BLaER1 treated with 17β-estradiol and CSF1 and Interleukin-3, amounts not matched to agents 10 nM and 100 nM (cell line): ENCODE measurements around the gene MED12L.
A peak's percentile ranks its signal among the peaks of the same experiment; 100 is the strongest.

Experiments used
- H3K27ac ChIP-seq, 11 experiments: shearing (Covaris generic); formaldehyde crosslinking; 2 replicates each; pipeline ENCODE4 v1.8.1; 2022
- H3K27me3 ChIP-seq, 11 experiments: shearing (Covaris generic); formaldehyde crosslinking; 2 replicates each; pipeline ENCODE4 v1.8.1; 2022
- H3K36me3 ChIP-seq, 11 experiments: shearing (Covaris generic); formaldehyde crosslinking; 2 replicates each; pipeline ENCODE4 v1.8.1; 2022
- H3K4me1 ChIP-seq, 10 experiments: shearing (Covaris generic); formaldehyde crosslinking; 2 replicates each; pipeline ENCODE4 v1.8.1; 2022
- H3K4me2 ChIP-seq, 11 experiments: shearing (Covaris generic); formaldehyde crosslinking; 2 replicates each; pipeline ENCODE4 v1.8.1; 2022
- H3K4me3 ChIP-seq, 10 experiments: shearing (Covaris generic); formaldehyde crosslinking; 2 replicates each; pipeline ENCODE4 v1.8.1; 2022
- H3K9ac ChIP-seq, 11 experiments: shearing (Covaris generic); formaldehyde crosslinking; 2 replicates each; pipeline ENCODE4 v1.8.1; 2022
- H3K9me3 ChIP-seq, 11 experiments: shearing (Covaris generic); formaldehyde crosslinking; replicated peaks in 1 of 11; 2 replicates each; pipeline ENCODE4 v1.8.1; 2022
- H4K20me1 ChIP-seq, 11 experiments: shearing (Covaris generic); formaldehyde crosslinking; 2 replicates each; pipeline ENCODE4 v1.8.1; 2022
- Cebpa-rat ChIP-seq, 11 experiments: shearing (Covaris generic); IDR thresholded peaks; 2 replicates each; pipeline ENCODE4 v1.8.1; 2022

MED12L gene

DNA sequence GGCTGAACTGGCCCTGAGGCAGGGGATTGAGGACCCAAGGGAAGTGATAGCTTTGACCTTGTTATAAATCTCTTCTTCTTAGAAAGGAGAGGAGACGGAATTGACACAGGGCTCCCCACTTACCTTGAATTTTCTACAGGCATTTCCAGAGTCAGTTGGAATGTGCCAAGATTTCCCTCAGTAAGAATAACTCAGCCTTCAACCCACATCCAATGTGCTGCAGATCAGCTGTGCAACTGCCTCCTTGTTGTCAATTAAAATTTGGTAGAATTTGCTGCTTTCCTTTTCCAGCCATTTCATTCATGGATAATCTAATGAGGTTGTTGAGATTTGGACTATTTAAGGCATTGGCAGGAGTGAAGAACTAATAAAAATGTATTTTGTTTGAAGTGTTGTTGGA lies 14.6 kb downstream of the MED12L start:
- TF ChIP-seq Cebpa-rat (IDR thresholded peaks at IDR 0.05), result no peak
- no peak overlapping the region for H3K4me2 ChIP-seq
- peaks cover 0 to 6% (median 0%) of the 10 kb centered on the region in 11 experiments; a peak in 1 of 22 replicates for H4K20me1 ChIP-seq

DNA sequence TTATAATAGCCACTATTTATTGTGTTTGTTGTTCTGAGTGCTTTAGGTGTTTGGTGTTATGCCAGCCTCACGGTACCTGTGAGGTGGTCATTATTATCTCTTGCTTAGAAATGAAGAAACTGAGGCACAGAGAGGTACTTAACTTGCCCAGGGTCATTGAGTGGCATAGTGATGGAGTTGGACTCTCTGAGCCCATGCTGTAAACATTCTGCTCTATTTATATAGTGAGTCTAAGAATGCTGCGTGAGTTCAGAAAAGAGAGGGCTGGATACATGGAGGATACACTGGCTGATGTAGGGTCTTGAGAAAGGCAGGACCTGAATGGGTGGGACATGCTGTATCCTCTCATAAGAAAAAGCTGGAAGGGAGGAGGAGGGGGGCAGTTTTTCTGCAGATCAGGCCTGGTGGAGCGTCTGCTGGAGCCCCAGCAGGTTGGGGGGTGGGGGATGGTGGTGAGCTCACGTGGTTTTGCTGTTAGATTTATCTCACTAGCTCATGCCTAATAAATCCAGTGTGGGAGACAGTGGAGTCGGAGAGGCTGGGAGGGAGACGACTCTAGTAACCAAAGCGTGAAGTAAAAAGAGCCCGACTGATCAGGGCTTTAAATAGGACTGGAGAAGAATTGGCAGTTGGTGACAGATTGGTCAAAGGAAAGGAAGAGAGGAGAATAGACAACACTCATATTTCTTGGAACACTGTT lies 16.0 kb downstream of the MED12L start:
- Histone ChIP-seq H3K36me3 (peaks cover 0 to 17% (median 0%) of the 10 kb centered on the region in 11 experiments; a peak in 2 of 22 replicates), H3K4me3 (no peak overlapping the region), H3K9me3 (peaks cover 0 to 19% (median 10%) of the 10 kb centered on the region in 11 experiments; a peak in 10 of 22 replicates), H3K4me2 (peak overlapping the region in 6 of 11 experiments; percentile 14 to 59 (median 36); a peak in 7 of 22 replicates), H3K27ac (no peak overlapping the region), H3K9ac (no peak overlapping the region), H3K27me3 (no peaks in the 10 kb centered on the region), H3K4me1 (peaks cover 0 to 12% (median 3%) of the 10 kb centered on the region in 10 experiments; a peak in 8 of 20 replicates), H4K20me1 (peaks cover 0 to 6% (median 0%) of the 10 kb centered on the region in 11 experiments; a peak in 1 of 22 replicates)
- no peak for TF ChIP-seq Cebpa-rat (IDR thresholded peaks at IDR 0.05)

More for the DNA sequence above, 14.6 kb downstream of the MED12L start:
- H3K27me3 ChIP-seq, result no peaks in the 10 kb centered on the region
- H3K4me1 ChIP-seq, result peaks cover 0 to 12% (median 3%) of the 10 kb centered on the region in 10 experiments; a peak in 8 of 20 replicates
- H3K9me3 ChIP-seq, result peaks cover 0 to 18% (median 9%) of the 10 kb centered on the region in 11 experiments; a peak in 10 of 22 replicates
- H3K36me3 ChIP-seq, result peaks cover 0 to 17% (median 0%) of the 10 kb centered on the region in 11 experiments; a peak in 3 of 22 replicates
- no peak overlapping the region for H3K9ac ChIP-seq
- H3K27ac ChIP-seq, result no peak overlapping the region
- no peak overlapping the region for H3K4me3 ChIP-seq

DNA sequence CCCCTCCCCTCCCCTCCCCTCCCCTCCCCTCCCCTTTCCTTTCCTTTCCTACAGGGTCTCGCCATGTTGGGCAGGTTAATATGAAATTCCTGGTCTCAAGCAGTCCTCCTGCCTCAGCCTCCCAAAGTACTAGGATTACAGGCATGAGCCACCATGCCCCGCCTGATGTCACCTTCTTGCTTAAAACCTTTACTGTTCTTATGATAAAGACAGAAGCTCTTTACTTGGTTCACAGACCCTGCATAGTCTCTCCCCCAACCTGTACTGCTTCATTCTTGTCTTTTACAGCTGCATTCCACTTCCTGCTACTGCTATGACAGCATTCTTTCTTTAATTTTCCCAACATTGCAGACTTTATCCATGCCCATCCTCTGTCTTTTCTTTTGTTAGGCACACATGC lies 20.8 kb downstream of the MED12L start:
- Histone ChIP-seq H3K9me3 (0 out of 22 replicates have a peak, but pooled peaks cover 0 to 5% (median 0%) of the 10 kb centered on the region in 11 experiments), H3K4me3 (no peak overlapping the region), H3K27ac (no peak overlapping the region), H3K36me3 (no peaks in the 10 kb centered on the region), H3K27me3 (no peaks in the 10 kb centered on the region), H3K9ac (no peak overlapping the region), H3K4me1 (peaks cover 0 to 9% (median 2%) of the 10 kb centered on the region in 10 experiments; a peak in 8 of 20 replicates), H4K20me1 (peaks cover 0 to 3% (median 0%) of the 10 kb centered on the region in 11 experiments; a peak in 1 of 22 replicates), H3K4me2 (no peak overlapping the region)
- no peak for TF ChIP-seq Cebpa-rat (IDR thresholded peaks at IDR 0.05)

DNA sequence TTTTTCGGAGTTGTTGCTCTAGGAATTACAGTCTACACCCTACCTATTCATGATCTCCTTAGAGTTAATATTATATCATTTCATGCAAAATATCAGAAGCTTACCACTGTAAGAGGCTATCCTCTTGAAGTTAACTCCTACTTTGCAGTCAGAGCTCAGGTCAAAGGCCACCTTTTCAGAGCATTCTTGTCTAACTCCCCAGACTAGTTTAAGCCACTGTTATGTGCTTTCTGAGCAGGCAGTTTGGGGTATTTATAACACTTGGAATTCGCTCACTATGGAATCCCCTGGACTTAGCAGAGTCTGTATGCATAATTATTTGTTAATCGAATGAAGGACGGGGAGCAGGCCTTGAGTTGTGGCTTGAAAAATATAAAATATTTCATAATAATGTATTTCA lies 21.7 kb downstream of the MED12L start:
- Histone ChIP-seq H3K4me3 (no peak overlapping the region), H4K20me1 (no peaks in the 10 kb centered on the region; a peak in 1 of 22 replicates), H3K27me3 (no peaks in the 10 kb centered on the region), H3K4me1 (peaks cover 0 to 6% (median 0%) of the 10 kb centered on the region in 10 experiments; a peak in 5 of 20 replicates), H3K4me2 (no peak overlapping the region), H3K36me3 (no peaks in the 10 kb centered on the region), H3K9ac (no peak overlapping the region), H3K27ac (no peak overlapping the region), H3K9me3 (0 out of 22 replicates have a peak, but pooled peaks cover 0 to 5% (median 0%) of the 10 kb centered on the region in 11 experiments)
- no peak for TF ChIP-seq Cebpa-rat (IDR thresholded peaks at IDR 0.05)

DNA sequence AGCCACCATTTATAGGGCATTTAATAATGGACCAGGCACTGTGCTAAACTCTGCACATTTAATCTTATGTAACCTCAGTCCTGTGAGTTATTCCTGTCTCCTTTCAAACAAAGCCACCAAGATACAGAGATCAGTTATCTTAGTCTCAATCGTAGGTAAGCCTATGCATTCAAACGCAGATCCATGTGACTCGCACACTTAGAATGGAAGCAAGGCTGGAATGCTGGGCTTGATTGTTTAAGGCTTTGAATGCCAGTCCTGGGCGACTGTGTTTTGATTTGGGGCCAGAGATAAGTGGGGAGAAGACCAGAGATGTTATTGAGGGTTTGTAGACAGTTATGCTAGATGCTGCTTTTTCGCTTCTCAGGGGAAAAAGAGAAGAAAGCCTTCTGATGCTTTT lies 22.2 kb downstream of the MED12L start:
- no peak for TF ChIP-seq Cebpa-rat (IDR thresholded peaks at IDR 0.05)
- no peaks in the 10 kb centered on the region for H3K27me3 ChIP-seq

DNA sequence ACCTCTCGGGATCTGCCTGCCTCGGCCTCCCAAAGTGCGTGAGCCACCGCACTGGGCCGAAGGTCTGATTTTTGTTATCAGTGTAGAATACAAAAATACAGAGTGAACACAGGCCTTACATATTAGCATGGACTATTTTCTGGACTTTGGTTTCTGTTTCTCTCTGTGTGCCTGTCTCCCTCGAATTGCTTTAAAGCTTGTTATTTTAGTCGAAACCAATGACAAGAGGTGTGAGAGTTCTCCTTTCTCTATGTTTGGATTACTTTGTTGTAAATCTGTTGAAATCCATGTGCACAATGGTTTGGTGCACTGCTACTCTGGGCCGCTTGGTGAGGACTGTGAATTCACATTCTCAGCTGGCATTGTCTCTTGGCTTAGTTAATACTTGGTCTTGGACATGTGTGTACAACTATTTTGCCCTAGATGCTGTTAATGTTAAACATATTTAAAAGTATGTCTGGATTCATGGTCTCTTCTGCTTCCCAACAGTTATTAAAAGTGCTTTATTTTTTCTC lies 23.9 kb downstream of the MED12L start:
- no peak overlapping the region for H3K4me3 ChIP-seq
- no peak overlapping the region for H3K4me2 ChIP-seq
- H3K9me3 ChIP-seq, result 0 out of 22 replicates have a peak, but pooled peaks cover 0 to 5% (median 0%) of the 10 kb centered on the region in 11 experiments
- H3K36me3 ChIP-seq, result no peaks in the 10 kb centered on the region
- no peak overlapping the region for H3K27ac ChIP-seq
- TF ChIP-seq Cebpa-rat (IDR thresholded peaks at IDR 0.05), result no peak
- H3K9ac ChIP-seq, result no peak overlapping the region
- H3K27me3 ChIP-seq, result no peaks in the 10 kb centered on the region
- no peaks in the 10 kb centered on the region for H4K20me1 ChIP-seq
- peaks cover 0 to 8% (median 0%) of the 10 kb centered on the region in 10 experiments; a peak in 4 of 20 replicates for H3K4me1 ChIP-seq

More for the DNA sequence above, 22.2 kb downstream of the MED12L start:
- no peak overlapping the region for H3K4me3 ChIP-seq
- no peak overlapping the region for H3K4me2 ChIP-seq
- H3K36me3 ChIP-seq, result no peaks in the 10 kb centered on the region
- H4K20me1 ChIP-seq, result no peaks in the 10 kb centered on the region
- no peak overlapping the region for H3K9ac ChIP-seq
- H3K27ac ChIP-seq, result no peak overlapping the region
- H3K4me1 ChIP-seq, result peaks cover 0 to 8% (median 0%) of the 10 kb centered on the region in 10 experiments; a peak in 4 of 20 replicates
- H3K9me3 ChIP-seq, result 0 out of 22 replicates have a peak, but pooled peaks cover 0 to 5% (median 0%) of the 10 kb centered on the region in 11 experiments

DNA sequence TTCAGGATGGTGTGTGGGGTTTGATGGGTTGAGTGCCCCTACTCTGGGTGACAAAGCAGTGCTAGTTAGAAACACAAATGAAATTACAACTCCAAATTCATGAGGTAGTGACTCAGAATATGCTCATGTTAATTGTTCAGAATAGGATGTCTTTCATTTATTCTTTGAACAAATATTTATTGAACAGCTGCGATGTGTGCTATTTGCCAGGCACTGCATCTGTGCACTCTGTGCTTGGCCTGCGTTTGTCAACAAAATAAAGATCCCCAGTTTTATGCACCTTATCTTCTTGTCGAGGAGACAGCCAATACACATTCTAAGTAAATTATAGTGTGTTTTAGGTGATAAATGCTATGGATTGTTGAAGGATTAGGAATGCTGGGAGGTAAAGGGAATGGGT lies 27.3 kb downstream of the MED12L start:
- Histone ChIP-seq H3K4me1 (peaks cover 0 to 8% (median 0%) of the 10 kb centered on the region in 10 experiments; a peak in 4 of 20 replicates), H3K4me2 (no peak overlapping the region), H3K27me3 (no peaks in the 10 kb centered on the region), H4K20me1 (no peaks in the 10 kb centered on the region), H3K4me3 (no peak overlapping the region), H3K36me3 (no peaks in the 10 kb centered on the region), H3K9me3 (no peaks in the 10 kb centered on the region), H3K9ac (no peak overlapping the region), H3K27ac (no peak overlapping the region)
- TF ChIP-seq Cebpa-rat (IDR thresholded peaks at IDR 0.05), result no peak

DNA sequence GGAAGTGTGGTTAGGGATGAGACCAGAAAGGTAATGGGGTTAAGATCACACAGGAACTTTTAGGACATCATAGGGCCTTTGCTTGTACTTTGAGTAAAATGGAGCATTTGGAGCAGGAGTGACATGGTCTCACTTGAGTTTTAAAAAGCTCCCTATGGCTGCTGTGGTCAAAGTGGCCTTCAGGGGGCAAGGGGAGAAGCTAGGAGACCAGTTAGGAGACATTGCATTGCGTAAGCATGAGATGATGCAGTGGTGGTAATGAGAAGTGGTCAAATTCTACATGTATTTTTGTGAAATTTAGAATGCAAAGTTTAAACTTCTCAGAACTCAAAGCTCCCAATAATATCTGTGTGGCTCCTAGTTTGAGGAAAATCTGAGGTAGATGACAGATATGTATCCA lies 27.9 kb downstream of the MED12L start:
- H4K20me1 ChIP-seq, result no peaks in the 10 kb centered on the region
- TF ChIP-seq Cebpa-rat (IDR thresholded peaks at IDR 0.05), result peak in 1 of 11 experiments; percentile 12; a peak in 1 of 22 replicates
- no peak overlapping the region for H3K4me3 ChIP-seq
- H3K27me3 ChIP-seq, result no peaks in the 10 kb centered on the region
- no peak overlapping the region; a peak in 1 of 22 replicates for H3K4me2 ChIP-seq
- H3K36me3 ChIP-seq, result no peaks in the 10 kb centered on the region
- H3K9ac ChIP-seq, result no peak overlapping the region
- H3K9me3 ChIP-seq, result no peaks in the 10 kb centered on the region
- no peak overlapping the region for H3K27ac ChIP-seq
- peaks cover 0 to 8% (median 0%) of the 10 kb centered on the region in 10 experiments; a peak in 4 of 20 replicates for H3K4me1 ChIP-seq

DNA sequence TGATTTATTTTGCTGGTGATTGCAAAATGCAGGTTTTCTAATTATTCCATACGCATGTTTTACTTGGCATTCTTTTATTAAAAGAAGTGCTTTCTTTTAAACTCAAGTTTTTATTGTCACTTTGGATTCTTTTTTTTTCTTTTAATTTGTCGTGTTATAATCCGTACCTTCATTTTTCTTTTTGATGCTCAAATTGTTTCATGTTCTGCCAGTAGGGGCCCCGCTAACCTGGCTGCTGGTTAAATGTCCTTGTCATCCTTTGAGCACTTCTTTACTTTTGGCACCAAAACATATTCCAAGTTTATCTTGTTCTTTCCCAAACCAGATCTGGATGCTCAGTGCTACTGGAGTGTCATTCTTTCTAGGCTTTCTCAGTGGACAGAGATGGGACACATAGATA lies 31.6 kb downstream of the MED12L start:
- H3K9me3 ChIP-seq, result no peaks in the 10 kb centered on the region

More for the DNA sequence above, 31.6 kb downstream of the MED12L start:
- no peaks in the 10 kb centered on the region; a peak in 1 of 22 replicates for H3K36me3 ChIP-seq
- no peak overlapping the region for H3K9ac ChIP-seq
- peaks cover 0 to 5% (median 0%) of the 10 kb centered on the region in 10 experiments; a peak in 3 of 20 replicates for H3K4me1 ChIP-seq
- no peak overlapping the region for H3K4me2 ChIP-seq
- no peaks in the 10 kb centered on the region for H4K20me1 ChIP-seq
- no peak overlapping the region for H3K4me3 ChIP-seq
- no peak for TF ChIP-seq Cebpa-rat (IDR thresholded peaks at IDR 0.05)
- H3K27me3 ChIP-seq, result no peaks in the 10 kb centered on the region
- no peak overlapping the region for H3K27ac ChIP-seq
